BJ (cell line): ENCODE results near the gene PAM16. TPM values are rescaled to one million over a fixed set of nuclear protein-coding genes. Genes with fewer than 3 reads are reported as not detected.

Experiments
- CTCF ChIA-PET: fragments of 350-600 bp; formaldehyde crosslinking; extraction: SDS; loops from one replicate; lab custom pipeline; 2021; ENCODE audit warnings: antibody characterized with exemption, inconsistent platforms; lab: Yijun Ruan, JAX
- POLR2A ChIA-PET: fragments of 300-600 bp; sonication (Branson Sonifier 250); formaldehyde crosslinking; extraction: SDS; loops from one replicate; lab custom pipeline; 2021; ENCODE audit warnings: antibody characterized with exemption; lab: Charles Lee
- DNase-seq: peaks from one replicate; pipeline ENCODE4 v3.0.0-alpha.2; 2011; ENCODE audit warnings: low read depth
- H3K27me3 ChIP-seq: 2 replicates; pipeline ENCODE4 v1.6.0; 2011; ENCODE audit warnings: low read length; ENCODE audit not compliant: control insufficient read depth, insufficient read depth
- H3K36me3 ChIP-seq: 2 replicates; pipeline ENCODE4 v1.5.1; 2011; ENCODE audit warnings: low read length; ENCODE audit not compliant: control insufficient read depth, insufficient read depth
- H3K4me3 ChIP-seq: 2 replicates; pipeline ENCODE4 v1.5.1; 2011; ENCODE audit warnings: low read depth, mild to moderate bottlenecking, control low read depth, low read length
- polyA plus RNA-seq: library from polyadenylated mRNA; depleted of rRNA; stranded (reverse); fragments of >200 nt; gene quantifications from 2 replicates; pipeline ENCODE4 v1.2.3, GENCODE V29; 2011
- TF ChIP-seq, protein P1 (sequence below): IDR thresholded peaks from 2 replicates; pipeline ENCODE4 v1.5.1; 2011; ENCODE audit warnings: low read depth, mild to moderate bottlenecking, control low read depth, inconsistent platforms, low read length, moderate library complexity; ENCODE audit not compliant: insufficient read depth

PAM16 gene
- polyA plus RNA-seq, 1 experiment = 44.2 TPM

GRCh38 chr16:4318451-4318910 is 32.6 kb downstream of the PAM16 start:
- no peaks in the 10 kb centered on the region for H3K27me3 ChIP-seq
- peaks cover 1% of the 10 kb centered on the region; the same call in 1 of the 2 replicates for H3K36me3 ChIP-seq
- DNase-seq = no peak
- CTCF ChIA-PET = interaction anchor here (1.0 to 3.8 kb wide), 6 partner anchors 9 to 28 kb away, joined by 3 to 20 read pairs (median 12); no protein-coding TSS in a partner anchor
- H3K4me3 ChIP-seq = peak overlapping the region; percentile 11; the same call in 1 of the 2 replicates
- TF ChIP-seq, protein P1, sequence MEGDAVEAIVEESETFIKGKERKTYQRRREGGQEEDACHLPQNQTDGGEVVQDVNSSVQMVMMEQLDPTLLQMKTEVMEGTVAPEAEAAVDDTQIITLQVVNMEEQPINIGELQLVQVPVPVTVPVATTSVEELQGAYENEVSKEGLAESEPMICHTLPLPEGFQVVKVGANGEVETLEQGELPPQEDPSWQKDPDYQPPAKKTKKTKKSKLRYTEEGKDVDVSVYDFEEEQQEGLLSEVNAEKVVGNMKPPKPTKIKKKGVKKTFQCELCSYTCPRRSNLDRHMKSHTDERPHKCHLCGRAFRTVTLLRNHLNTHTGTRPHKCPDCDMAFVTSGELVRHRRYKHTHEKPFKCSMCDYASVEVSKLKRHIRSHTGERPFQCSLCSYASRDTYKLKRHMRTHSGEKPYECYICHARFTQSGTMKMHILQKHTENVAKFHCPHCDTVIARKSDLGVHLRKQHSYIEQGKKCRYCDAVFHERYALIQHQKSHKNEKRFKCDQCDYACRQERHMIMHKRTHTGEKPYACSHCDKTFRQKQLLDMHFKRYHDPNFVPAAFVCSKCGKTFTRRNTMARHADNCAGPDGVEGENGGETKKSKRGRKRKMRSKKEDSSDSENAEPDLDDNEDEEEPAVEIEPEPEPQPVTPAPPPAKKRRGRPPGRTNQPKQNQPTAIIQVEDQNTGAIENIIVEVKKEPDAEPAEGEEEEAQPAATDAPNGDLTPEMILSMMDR = no peak
- POLR2A ChIA-PET = no interaction called here

- CTCF ChIA-PET = interaction anchor here (1.3 to 3.8 kb wide), 8 partner anchors 9 to 63 kb away, joined by 3 to 20 read pairs (median 6); no protein-coding TSS in a partner anchor
- Histone ChIP-seq H3K27me3 (no peaks in the 10 kb centered on the region), H3K36me3 (peaks cover 1% of the 10 kb centered on the region; the same call in 1 of the 2 replicates), H3K4me3 (peak overlapping the region; percentile 91)
- TF ChIP-seq, protein P1 = no peak
- no peak for DNase-seq
- POLR2A ChIA-PET = no interaction called here
Observed at GRCh38 chr16:4317532-4318450, 33.3 kb downstream of the PAM16 start.

DNA sequence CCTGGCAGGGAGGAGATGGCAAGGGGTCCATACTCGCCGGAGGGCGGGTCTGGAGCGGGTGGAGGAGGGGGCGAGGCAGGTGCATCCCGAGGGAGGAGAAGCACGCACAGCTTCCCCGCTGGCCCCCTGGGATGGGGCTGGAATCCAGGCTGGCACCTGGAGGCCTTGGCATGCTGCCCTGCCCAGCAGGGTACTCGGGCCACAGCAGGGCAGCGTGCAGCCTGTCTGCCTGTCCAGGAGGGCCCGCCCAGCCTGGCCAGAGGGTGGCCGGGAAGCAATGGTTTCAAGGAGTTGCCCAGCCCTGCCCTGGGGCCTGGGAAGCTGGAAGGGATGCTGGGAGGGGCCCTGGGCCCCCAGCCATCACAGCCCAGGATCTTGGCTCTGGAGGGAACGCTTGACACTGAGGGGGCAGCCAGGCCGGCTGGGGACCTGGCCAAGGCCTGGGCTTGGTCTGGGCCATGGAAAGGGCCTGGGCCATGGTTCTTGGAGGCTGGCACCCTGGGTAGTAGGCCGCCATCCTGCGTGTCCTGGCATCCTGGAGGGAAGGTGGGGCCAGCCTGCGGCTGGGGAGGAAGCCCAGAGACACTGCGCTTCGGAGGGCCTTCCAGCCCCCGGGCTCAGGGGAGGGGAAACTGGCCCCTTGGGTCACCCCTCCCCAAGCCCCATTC is 34.1 kb downstream of the PAM16 start:
- Histone ChIP-seq H3K36me3 (peaks cover 1% of the 10 kb centered on the region; the same call in 1 of the 2 replicates), H3K27me3 (no peaks in the 10 kb centered on the region), H3K4me3 (peak overlapping the region; percentile 91)
- ChIA-PET CTCF (interaction anchor here (1.3 to 3.8 kb wide), 8 partner anchors 8 to 63 kb away, joined by 3 to 20 read pairs (median 6); no protein-coding TSS in a partner anchor), POLR2A (no interaction called here)
- TF ChIP-seq, protein P1 = 0 out of 2 replicates have a peak, but pooled peaks have one; percentile 1
- DNase-seq = no peak

- TF ChIP-seq, protein P1 = no peak
- ChIA-PET POLR2A (interaction anchor here (0.5 kb wide), 1 partner anchor 298 kb away, joined by 3 read pairs; no protein-coding TSS in a partner anchor), CTCF (interaction anchor here (0.5 to 3.8 kb wide), 7 partner anchors 11 to 1305 kb away, joined by 3 to 20 read pairs (median 4); no protein-coding TSS in a partner anchor)
- Histone ChIP-seq H3K4me3 (peak overlapping the region; percentile 91), H3K27me3 (no peaks in the 10 kb centered on the region), H3K36me3 (peaks cover 1% of the 10 kb centered on the region; the same call in 1 of the 2 replicates)
- no peak for DNase-seq
Observed at GRCh38 chr16:4316108-4316863, 34.8 kb downstream of the PAM16 start.
